SW 1271 (cell line): Measurements from ENCODE around the gene MAD1L1.
"Not testable (repeated sequence)": the region's sequence is repeated elsewhere in the genome, so short reads cannot be mapped to it uniquely, and the experiment has no call there.

ENCODE experiments used
- DNase-seq, 2 experiments: peaks; one replicate each; lab custom pipeline; 2025; lab: John Stamatoyannopoulos, UW

MAD1L1 gene

DNA sequence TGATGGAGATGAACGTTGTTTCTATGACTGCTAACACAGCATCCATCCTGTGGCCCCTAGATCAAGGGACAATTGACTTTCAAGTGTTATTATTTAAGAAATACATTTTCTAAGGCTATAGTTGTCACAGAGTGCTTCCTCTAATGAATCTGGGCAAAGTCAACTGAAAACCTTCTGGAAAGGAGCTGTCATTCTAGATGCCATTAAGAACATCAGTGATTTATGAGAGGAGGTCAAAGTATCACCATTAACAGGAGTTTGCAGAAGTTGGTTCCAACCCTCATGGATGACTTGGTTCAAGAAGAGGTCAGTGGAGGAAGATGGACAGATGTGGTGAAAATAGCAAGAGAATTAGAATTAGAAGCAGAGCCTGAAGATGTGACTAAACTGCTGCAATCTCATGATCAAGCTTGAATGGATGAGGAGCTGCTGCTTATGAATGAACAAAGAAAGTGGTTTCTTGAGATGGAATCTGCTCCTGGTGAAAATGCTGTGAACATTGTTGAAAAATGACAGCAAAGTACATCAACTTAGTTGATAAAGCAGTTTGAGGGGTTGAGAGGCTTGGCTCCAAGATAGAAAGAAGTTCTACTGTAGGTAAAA, 400.7 kb downstream of the MAD1L1 start:
- DNase-seq: not testable (repeated sequence)

DNA sequence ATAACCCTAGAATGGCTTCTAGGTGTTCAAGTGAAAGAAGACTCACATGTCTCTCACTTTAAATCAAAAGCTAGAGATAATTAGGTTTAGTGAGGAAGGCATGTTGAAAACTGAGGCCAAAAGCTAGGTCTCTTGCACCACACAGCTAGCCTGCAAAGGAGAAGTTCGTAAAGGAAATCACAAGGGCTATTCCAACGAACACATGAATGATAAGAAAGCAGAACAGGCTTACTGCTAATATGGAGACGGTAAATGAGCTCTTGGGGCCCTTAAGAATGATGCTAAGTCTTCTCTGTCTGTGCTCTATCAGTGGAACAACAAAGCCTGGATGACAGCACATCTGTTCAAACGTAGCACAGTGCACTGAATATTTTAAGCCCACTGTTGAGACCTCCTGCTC, 401.3 kb downstream of the MAD1L1 start:
- DNase-seq: not testable (repeated sequence)

DNA sequence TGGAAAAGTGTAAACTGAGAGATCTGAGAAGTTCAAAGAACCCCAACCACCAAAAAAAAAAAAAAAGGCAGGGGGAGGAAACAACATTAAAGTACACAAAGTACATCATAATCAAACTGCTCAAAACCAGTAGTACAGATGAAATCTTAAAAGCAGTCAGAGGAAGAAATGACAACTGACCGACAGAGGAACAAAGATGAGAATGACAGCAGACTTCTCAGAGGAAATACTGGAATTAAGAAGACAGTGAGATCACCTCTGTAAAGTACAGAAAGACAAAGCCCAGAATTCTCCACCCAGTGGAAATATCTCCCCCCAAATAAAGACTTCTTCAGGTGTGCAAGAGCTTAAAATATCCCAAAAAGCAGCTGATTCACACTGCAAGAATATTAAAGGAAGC, 403.1 kb downstream of the MAD1L1 start:
- DNase-seq: not testable (repeated sequence)

DNA sequence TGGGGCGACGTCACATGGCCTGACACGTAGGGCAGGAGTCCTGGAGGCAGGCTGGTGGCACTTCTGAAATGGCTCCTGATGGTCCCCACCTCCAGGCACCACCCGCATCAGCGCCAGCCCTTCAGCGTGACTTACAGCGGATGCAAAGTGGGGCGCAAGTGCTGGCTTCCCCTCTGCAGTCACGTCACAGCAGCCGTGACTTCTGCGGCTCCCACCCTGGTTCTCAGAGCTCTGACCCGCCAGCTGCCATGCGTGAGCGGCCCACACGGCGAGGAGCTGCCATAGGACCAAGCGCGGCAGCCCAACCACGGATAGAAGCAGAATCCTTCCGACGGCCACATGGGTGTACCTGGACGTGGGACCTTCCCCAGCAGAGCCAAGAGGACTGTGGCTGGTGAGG, 403.6 kb downstream of the MAD1L1 start:
- no peak for DNase-seq

DNA sequence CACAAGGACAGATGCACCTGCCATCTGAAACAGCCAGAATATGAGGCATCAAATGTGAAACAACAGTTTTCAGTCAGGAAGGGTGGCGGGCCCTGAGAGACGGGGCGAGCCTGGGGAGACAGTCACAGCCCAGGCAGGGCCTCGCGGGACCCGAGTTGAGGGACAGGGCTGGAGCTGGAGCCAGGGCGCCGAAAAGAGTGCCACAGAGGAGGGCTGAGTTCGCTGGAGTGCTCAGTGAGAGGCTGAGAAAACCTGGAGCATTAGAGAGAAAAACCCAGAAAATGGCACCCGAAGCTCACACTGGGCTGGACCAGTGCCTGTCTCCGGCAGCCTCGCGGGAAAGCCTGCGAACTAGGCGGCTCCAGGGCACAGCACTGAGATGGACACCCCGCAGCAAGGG, 404.6 kb downstream of the MAD1L1 start:
- DNase-seq: not testable (repeated sequence)

DNA sequence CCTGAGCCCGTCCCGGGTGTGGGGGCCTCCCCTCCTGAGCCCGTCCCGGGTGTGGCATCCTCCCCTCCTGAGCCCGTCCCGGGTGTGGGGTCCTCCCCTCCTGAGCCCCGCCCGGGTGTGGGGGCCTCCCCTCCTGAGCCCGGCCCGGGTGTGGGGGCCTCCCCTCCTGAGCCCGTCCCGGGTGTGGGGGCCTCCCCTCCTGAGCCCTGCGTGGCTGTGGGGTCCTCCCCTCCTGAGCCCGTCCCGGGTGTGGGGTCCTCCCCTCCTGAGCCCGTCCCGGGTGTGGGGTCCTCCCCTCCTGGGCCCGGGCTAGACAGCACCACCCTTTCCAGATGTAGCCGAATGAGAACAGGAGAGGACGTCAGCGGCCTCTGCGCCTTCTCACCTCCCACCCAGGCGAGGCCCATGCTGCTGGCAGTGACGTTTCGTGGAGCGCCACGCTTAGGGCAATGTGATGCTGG, 405.2 kb downstream of the MAD1L1 start:
- not testable (repeated sequence) for DNase-seq

DNA sequence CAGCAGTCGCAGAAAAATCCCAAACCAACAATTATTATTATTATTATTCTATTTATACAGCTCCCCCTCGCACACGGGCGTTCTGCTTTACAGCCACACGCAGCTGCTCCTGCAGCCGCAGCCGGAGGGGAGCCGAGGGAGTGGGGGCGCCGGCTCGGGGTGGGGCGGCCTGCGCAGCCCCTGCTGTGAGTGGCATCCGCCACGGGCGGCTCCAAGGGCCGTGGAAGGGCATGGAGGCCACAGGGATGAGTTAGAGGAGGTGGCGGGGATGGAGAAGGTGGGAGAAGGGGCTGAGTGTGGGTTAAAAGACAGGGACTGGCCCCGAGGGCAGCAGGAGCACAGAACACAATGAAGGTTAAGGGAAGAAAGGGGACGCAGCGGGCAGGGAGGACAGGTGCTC, 405.8 kb downstream of the MAD1L1 start:
- DNase-seq: not testable (repeated sequence)

DNA sequence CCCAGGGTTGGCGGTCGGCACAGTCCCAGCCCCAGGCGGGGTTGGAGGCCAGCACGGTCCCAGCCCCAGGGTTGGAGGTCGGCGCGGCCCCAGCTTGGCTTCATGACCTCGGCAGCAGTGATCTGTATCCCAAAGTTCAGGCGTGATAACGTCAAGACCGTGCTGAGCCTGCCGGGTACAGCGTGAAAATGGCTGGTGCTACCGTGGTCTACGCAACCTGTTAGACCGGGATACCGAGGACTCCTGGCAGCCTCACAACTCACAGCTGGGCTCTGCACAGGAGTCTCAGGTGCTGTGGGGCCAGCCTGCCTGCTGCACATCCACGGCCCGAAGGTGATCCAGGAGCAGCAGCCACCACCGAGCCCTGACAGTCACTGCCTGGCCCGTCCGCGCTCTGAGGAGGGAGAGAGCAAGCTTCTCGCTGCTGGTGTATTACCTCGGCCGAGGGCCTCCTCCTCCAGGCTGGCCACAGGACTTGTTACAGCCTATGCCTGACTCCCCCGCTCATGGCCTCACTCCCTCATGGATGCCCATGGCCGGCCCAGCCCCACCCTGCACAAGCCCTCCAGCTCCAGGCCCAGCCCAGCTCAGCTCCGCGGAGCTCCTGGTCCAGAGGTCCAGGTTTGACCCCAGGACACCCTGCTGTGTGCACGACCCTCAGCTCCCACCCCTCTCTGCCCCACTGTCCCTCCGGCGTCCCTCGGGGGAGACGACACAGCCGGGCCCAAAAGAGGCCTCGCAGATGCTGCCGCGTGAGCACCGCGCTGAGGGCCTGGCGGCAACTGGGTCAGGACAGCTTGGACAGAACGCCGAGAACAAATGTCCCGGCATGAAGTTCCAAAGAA, 406.6 kb downstream of the MAD1L1 start:
- no peak for DNase-seq

DNA sequence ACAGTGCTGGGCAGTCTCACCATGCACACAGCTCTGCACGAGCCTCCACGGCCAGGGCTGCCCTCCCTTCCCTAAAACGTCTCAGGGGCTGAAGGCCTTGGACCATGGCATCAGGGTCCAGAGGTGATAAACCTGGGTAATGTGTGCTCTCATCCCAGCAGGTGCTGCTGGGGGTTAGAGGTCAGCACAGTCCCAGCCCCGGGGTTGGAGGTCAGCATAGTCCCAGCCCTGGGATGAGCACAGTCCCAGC, 407.2 kb downstream of the MAD1L1 start:
- DNase-seq: not testable (repeated sequence)

DNA sequence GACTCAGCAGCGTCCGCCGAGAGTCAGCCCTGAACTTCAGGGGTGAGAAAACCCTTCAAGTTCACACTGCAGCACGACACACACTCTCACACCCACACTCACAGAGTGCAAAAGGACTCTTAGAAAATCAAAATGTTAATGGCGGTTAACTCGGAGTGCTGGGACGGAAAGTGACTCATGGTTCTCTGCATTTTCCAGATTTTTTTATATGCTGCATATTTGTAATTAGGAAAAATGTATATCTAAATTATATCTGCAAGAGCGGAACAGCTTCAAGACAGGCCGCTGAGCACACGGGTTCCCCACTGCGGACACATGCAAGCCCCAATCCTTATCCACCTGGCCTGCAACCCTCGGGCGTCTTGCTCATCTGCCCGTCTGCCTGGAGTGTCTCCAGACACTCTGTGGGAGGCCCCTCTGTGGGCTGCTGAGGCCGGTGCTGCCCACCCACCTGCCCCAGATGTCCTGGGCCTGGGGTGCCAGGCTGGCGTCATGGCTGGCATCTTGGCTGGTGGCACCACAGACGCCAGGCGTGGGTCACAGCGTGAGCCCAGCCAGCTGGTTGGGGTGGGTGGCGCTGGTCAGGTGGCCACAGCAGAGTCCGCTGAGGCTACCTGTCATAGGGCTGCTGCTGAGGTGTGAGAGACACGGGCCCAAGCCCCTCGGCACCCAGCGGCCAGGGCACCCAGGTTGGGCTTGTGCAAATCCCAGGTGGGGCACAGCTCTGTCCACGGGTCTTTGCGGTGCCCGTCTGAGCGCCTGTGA, 407.7 kb downstream of the MAD1L1 start:
- not testable (repeated sequence) for DNase-seq

DNA sequence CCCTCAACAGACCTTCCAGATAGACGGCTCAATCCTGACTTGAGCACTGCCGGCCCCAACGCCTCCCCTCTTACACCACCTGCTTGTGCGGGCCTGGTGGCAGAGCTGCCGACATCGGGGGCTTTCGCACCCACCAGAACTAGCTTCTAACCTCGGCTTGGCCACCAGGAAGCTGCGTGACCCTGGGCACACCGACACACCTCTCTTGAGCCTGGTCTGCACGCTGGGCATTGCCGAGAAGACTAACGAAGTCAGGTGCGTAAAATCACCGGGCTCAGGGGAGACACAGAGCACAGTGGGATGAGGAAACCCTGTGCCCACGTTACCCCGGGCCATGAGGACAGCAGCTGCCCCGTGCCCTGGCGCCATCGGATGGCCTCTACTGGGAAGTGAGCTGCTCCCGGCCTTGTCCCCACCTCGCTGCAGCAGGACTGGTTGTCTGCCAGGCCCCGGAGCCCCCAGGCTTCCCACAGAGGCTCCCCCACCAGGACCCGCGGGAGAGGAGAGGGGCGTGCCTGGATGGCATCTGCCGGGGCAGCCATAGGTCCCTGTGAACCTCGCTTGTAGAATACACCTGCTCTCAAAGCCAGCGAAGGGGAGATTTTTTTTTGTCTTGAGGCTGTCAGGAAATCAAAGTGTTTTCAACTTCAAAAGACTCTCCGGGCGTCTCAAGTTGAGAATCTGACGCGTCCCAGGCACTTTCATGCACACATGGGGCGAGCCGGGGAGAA, 408.4 kb downstream of the MAD1L1 start:
- DNase-seq: not testable (repeated sequence)

DNA sequence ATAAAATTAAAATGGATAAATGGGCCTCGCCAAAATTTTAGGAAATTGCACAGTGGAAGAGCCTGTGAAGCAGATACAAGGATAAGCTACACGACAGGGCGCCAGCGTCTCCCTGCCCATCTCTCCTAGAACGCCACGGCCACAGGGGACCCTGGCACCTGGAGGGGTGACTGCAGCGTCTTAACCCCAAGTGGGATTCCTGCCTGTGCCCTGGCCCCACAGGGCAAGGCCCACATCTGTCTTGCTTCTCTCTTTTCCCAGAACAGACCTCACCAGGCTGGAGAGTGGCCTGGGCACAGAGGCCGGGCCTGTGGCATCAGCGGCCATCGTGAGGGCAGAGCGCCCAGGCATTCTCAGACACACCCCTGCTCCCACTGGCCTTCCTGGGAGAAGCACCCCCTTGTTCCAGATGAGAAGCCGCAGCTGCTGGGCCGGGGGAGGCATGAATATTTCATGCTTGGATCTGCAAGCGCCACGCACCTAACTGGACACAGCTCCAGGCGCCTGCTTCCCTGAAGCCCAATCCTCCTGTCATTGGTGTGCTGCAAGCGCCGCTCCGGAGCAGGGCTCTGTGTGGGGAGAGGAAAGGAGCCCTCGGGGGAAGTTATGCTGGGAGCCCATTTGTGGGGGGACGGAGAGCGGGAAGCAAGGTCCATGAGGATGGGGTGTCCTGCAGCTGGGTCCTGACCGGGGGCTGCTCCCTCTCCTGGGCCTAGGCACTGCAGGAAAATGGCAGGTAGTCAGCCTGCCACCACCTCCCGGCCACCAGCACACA, 409.2 kb downstream of the MAD1L1 start:
- no peak for DNase-seq

DNA sequence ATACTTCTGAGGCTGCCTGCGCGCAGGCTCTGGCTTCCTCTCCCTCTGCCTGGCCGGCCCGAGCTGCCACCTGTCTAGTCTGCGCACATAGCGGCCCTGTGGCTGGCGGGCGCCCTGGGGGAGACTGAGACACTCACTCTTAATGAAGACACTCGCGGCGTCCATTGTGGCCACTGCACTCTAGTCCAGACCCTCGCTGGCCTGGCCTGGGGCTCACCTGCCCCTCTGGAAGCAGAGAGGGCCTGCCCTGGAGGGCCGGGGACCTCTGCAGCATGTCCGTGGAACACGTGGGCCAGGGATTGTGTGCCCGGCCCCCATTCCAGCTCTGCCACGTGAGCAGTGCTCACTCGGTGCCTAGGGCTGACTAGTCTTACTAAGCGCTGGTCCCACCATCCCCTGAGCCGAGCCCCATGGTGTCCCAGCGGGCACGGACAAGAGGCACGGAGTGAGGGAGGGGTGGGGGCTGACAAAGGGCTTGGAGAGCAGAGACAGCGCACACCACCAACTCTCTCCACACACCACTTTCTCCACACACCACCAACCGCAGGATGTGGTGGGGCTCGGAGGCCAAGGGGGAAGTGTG, 413.4 kb downstream of the MAD1L1 start:
- DNase-seq: no peak

DNA sequence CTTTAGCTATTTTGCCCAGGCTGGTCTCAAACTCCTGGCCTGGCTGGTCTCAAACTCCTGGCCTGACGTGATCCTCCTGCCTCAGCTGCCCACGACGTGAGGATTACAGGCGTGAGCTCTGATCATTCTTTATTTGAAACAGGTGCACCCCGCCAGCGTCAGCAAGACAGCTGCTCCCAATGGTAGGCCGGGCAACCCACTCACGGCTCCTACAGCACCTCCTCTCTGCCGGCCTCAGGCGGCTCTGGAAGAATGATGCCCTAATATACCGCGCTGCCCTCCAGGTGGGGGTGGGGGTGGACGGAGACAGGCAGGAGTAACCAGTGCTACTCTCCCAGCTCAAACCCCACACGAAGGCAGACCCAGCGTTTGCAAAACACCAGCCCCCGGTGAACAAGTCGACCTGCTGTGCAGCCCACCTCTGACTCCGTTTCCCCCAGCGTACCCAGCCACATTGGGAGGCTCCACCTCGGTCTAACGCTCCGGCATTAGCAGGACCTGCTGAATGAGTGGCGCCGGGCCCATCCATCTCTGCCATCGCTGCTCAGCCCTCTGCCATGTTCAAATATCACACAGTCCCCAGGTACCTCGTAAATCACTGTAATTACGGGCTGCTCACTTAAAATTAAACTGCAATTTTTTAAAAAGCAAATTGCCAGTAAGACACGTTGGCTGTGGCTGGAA, 414.0 kb downstream of the MAD1L1 start:
- no peak for DNase-seq

DNA sequence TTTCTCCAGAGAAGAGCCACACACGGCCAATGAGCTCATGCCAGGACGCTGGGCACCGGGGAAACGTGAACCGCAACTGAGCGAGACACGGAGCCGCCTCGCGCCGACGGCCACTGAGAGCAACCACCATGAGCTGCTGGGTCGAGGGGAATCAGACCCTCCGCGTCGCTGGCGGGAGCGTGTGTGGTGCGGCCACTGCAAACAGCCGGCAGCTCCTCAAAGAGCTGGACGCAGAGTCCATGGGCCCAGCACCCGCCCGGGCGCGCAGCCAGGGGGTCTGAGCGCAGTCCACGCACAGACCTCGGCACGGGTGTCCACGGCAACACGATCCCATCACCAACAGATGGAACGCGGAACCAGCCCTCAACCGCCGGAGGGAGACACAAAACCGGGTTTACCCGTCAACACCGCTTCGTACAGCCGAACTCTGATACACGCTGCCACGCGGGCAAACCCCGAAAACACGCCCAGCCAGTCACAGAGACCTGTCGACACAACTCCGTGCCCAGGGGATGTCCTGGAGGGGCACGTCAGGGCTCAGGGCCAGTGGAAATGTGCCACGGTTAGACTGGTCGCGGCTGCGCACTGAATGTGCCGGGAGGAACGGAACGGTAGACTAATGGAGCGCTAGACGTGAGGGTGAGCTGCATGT, 415.6 kb downstream of the MAD1L1 start:
- DNase-seq: no peak

DNA sequence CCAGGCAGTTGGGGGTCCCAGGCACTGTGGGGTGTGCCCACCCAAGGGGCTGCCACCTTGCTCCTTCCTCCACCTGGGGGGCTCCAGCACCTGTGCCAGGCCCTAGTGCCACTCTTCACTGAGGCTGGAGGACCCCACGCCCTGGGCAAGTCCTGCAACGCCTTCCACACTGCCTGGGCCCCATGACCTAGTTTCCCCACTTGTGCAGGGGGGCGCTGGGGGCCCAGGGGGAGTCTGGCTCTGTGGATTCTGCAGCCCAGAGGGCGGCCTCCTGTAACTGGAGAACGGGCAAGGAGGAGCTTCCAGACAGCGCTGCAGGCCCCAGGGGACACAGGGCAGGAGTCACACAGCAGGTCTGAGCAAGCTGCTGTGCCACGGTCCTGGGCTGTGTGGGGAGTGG, 416.3 kb downstream of the MAD1L1 start:
- DNase-seq: not testable (repeated sequence)

DNA sequence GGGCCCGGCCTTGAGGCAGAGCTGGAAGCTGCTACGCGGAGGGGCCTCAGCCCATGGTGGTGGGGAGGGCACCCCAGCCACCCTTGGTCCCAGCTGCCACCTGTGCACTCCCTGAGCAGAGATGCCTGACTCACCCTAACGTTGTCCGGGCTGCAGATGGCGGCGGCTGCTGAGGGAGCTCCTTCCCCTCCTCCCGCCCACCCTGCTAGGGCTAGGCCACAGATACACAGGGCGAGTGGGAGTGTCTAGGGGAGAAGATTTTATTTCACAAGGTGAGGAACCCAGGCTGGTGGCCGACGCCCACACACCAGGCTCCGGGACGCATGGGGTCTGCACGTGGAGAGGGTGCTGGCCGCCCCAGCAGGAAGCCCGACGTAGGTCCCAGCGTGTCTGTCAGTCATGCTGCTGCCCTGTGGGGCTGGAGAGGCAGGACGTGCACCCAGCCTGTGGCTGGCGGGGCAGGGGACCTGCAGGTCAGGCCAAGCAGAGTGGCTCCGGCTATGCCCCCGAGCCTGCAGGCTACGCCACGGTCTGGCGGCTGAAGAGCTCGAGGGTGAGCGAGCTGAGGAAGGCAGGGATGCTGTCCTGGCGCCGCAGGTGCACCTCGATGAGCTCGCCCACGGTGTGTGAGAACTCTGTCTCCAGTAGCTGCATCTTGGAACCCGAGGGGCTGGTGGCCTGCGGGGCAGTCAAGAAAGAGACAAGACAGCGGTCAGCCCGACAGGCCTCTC, 417.0 kb downstream of the MAD1L1 start:
- DNase-seq: not testable (repeated sequence)

DNA sequence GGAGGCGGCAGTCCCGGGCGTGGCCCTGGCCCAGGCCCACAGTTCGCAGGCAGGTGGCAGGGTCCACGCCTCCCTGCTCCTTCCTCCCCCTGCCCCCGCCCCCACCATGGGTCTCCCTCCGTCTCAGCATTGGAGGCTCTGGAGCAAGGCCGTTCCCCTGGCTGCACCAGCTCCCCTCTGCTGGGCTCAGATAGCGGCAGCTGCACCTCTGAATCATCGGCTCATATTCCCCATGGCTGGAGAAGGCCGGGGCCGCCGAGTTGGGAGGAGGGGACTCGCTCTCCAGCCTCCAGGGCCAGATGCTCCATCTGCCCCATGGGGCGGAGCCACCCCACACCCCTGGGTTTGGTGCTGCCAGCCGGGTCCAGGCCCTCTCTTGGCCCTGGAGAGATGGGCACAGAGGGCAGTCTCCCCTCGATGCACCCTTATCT, 417.7 kb downstream of the MAD1L1 start:
- no peak for DNase-seq

DNA sequence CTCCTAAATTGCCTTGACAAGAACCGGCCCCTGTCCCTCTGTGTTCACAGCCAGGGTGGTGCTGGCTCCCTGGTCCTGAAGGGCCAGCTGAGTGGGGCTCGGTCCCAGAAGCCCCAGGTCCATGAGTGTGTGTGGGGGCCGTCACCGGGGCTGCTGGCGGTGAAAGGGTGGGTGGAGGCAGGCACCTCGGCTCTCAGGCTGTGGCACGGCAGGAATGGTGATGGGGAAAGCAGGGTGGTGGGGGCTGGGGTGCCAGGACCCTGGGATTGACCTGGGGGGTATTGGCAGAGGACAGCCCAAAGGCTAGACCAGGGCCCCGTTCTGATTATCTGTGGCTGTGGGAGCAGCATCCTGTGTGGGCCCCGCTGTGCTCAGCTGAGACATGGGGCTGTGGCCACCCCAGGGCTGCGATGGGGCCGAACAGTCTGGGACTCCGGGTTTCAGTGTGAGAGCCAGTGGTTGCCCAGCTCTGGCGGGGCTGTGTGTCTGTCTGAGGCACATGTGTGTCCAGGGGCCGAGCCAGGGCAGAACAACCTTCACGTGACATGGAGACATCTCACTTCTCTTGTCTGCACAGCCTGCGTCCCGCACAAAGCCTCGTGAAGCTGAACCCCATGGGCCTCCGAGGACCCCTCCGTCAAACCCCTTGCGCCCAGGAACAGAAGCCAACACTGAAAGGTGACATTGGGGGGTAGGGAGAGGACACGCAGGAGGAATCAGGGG, 418.5 kb downstream of the MAD1L1 start:
- DNase-seq: no peak
